Measurements from ENCODE around the gene TH.

The TH gene

GRCh38 chr11:2128511-2129307 lies 42.9 kb downstream of the TH start:
- H3K79me2 ChIP-seq (ENCODE audit: control insufficient read depth, low read length): no peaks in the 10 kb centered on the region
- no peaks in the 10 kb centered on the region for H4K20me1 ChIP-seq (ENCODE audit: control insufficient read depth, insufficient read depth, low read depth, low read length)
- H3K4me1 ChIP-seq (ENCODE audit: control insufficient read depth, low read length): no peaks in the 10 kb centered on the region
- H3K4me2 ChIP-seq (ENCODE audit: low read length): no peak overlapping the region
- no peaks in the 10 kb centered on the region for H3F3A ChIP-seq (ENCODE audit: control insufficient read depth, insufficient read depth)
- no peak for TF ChIP-seq EZH2phosphoT487 (IDR thresholded peaks at IDR 0.05; ENCODE audit: borderline replicate concordance, low read length)
- TF ChIP-seq, protein P1, sequence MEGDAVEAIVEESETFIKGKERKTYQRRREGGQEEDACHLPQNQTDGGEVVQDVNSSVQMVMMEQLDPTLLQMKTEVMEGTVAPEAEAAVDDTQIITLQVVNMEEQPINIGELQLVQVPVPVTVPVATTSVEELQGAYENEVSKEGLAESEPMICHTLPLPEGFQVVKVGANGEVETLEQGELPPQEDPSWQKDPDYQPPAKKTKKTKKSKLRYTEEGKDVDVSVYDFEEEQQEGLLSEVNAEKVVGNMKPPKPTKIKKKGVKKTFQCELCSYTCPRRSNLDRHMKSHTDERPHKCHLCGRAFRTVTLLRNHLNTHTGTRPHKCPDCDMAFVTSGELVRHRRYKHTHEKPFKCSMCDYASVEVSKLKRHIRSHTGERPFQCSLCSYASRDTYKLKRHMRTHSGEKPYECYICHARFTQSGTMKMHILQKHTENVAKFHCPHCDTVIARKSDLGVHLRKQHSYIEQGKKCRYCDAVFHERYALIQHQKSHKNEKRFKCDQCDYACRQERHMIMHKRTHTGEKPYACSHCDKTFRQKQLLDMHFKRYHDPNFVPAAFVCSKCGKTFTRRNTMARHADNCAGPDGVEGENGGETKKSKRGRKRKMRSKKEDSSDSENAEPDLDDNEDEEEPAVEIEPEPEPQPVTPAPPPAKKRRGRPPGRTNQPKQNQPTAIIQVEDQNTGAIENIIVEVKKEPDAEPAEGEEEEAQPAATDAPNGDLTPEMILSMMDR (IDR thresholded peaks at IDR 0.05; ENCODE audit: low read depth, low read length, poor library complexity, severe bottlenecking): no peak
- H3K9me2 ChIP-seq (replicated peaks; ENCODE audit: control insufficient read depth, low read length): no peaks in the 10 kb centered on the region
- no peaks in the 10 kb centered on the region for H3K9me3 ChIP-seq (ENCODE audit: control insufficient read depth, insufficient read depth, low read length)
- no peaks in the 10 kb centered on the region for H3K27me3 ChIP-seq (ENCODE audit: control insufficient read depth, low read length)
- H3K4me3 ChIP-seq (ENCODE audit: low read length): no peak overlapping the region
- H3K27ac ChIP-seq (ENCODE audit: low read depth, low read length): no peak overlapping the region
- H3K36me3 ChIP-seq (ENCODE audit: control insufficient read depth, low read length): no peaks in the 10 kb centered on the region

DNA sequence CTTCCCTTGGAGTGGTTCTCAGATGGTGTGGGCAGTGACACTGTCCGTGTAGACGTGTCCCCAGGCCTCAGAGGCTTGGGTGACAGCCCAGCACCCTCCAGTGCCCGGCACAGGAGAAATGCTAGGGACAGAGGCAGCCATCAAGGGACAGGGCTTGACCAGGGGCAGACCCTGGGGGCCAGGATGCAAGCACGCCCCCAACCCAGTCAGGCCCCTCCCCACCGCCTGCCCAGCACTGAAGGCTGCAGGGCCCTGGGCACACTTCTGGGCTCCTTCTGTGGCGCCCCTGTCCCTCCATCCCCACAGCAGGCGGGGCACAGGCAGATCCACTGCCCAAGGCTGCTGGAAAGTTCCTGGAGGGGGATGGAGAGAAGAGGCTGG lies 43.5 kb downstream of the TH start:
- no peaks in the 10 kb centered on the region for H4K20me1 ChIP-seq (ENCODE audit: control insufficient read depth, insufficient read depth, low read depth, low read length)
- no peaks in the 10 kb centered on the region for H3F3A ChIP-seq (ENCODE audit: control insufficient read depth, insufficient read depth)
- no peak for TF ChIP-seq EZH2phosphoT487 (IDR thresholded peaks at IDR 0.05; ENCODE audit: borderline replicate concordance, low read length)
- TF ChIP-seq, protein P1 (IDR thresholded peaks at IDR 0.05; ENCODE audit: low read depth, low read length, poor library complexity, severe bottlenecking): no peak
- no peak overlapping the region for H3K27ac ChIP-seq (ENCODE audit: low read depth, low read length)
- no peaks in the 10 kb centered on the region for H3K27me3 ChIP-seq (ENCODE audit: control insufficient read depth, low read length)
- no peak overlapping the region for H3K4me3 ChIP-seq (ENCODE audit: low read length)
- H3K9me2 ChIP-seq (replicated peaks; ENCODE audit: control insufficient read depth, low read length): no peaks in the 10 kb centered on the region
- H3K79me2 ChIP-seq (ENCODE audit: control insufficient read depth, low read length): no peaks in the 10 kb centered on the region
- no peaks in the 10 kb centered on the region for H3K9me3 ChIP-seq (ENCODE audit: control insufficient read depth, insufficient read depth, low read length)
- no peaks in the 10 kb centered on the region for H3K36me3 ChIP-seq (ENCODE audit: control insufficient read depth, low read length)
- H3K4me2 ChIP-seq (ENCODE audit: low read length): no peak overlapping the region
- H3K4me1 ChIP-seq (ENCODE audit: control insufficient read depth, low read length): no peaks in the 10 kb centered on the region

- H3K27ac ChIP-seq (ENCODE audit: low read depth, low read length): no peak overlapping the region
- H3K36me3 ChIP-seq (ENCODE audit: control insufficient read depth, low read length): no peaks in the 10 kb centered on the region
- no peaks in the 10 kb centered on the region for H3K9me2 ChIP-seq (replicated peaks; ENCODE audit: control insufficient read depth, low read length)
- H3K4me3 ChIP-seq (ENCODE audit: low read length): no peak overlapping the region
- no peaks in the 10 kb centered on the region for H3K27me3 ChIP-seq (ENCODE audit: control insufficient read depth, low read length)
- H3K4me1 ChIP-seq (ENCODE audit: control insufficient read depth, low read length): no peaks in the 10 kb centered on the region
- H4K20me1 ChIP-seq (ENCODE audit: control insufficient read depth, insufficient read depth, low read depth, low read length): no peaks in the 10 kb centered on the region
- no peaks in the 10 kb centered on the region for H3K9me3 ChIP-seq (ENCODE audit: control insufficient read depth, insufficient read depth, low read length)
- H3K4me2 ChIP-seq (ENCODE audit: low read length): no peak overlapping the region
- TF ChIP-seq, protein P1 (IDR thresholded peaks at IDR 0.05; ENCODE audit: low read depth, low read length, poor library complexity, severe bottlenecking): no peak
- TF ChIP-seq EZH2phosphoT487 (IDR thresholded peaks at IDR 0.05; ENCODE audit: borderline replicate concordance, low read length): no peak
- no peaks in the 10 kb centered on the region for H3F3A ChIP-seq (ENCODE audit: control insufficient read depth, insufficient read depth)
- no peaks in the 10 kb centered on the region for H3K79me2 ChIP-seq (ENCODE audit: control insufficient read depth, low read length)
These were observed 44.0 kb downstream of the TH start for GRCh38 chr11:2127482-2128129.

Data from DOHH2 (cell line).